Effector memory CD4-positive, alpha-beta T cell (primary cell): ENCODE data around the gene BSPRY.
"Not testable (repeated sequence)": the region's sequence is repeated elsewhere in the genome, so short reads cannot be mapped to it uniquely, and the experiment has no call there.

Experiments used
- DNase-seq, 3 donors: peaks; one replicate each; pipeline ENCODE4 v3.0.0-alpha.2; 2020
- H3K27ac ChIP-seq: 2 replicates; pipeline ENCODE4 v1.7.0; 2013; ENCODE audit warnings: mild to moderate bottlenecking, low read length, moderate library complexity; ENCODE audit not compliant: insufficient read depth, poor library complexity, severe bottlenecking
- H3K27me3 ChIP-seq: replicated peaks from 2 replicates; pipeline ENCODE4 v1.7.0; 2013; ENCODE audit warnings: mild to moderate bottlenecking, low read length; ENCODE audit not compliant: insufficient read depth, control insufficient read depth, poor library complexity, severe bottlenecking
- H3K36me3 ChIP-seq: 2 replicates; pipeline ENCODE4 v1.7.0; 2013; ENCODE audit warnings: mild to moderate bottlenecking, low read length, moderate library complexity; ENCODE audit not compliant: control insufficient read depth, insufficient read depth
- H3K4me1 ChIP-seq: 2 replicates; pipeline ENCODE4 v1.7.0; 2013; ENCODE audit warnings: low read length, mild to moderate bottlenecking; ENCODE audit not compliant: control insufficient read depth, insufficient read depth, poor library complexity, severe bottlenecking
- H3K4me3 ChIP-seq: 2 replicates; pipeline ENCODE4 v1.7.0; 2013; ENCODE audit warnings: low read length, low read depth, mild to moderate bottlenecking; ENCODE audit not compliant: insufficient read depth, poor library complexity, severe bottlenecking
- H3K9me3 ChIP-seq: 2 replicates; pipeline ENCODE4 v1.7.0; 2013; ENCODE audit warnings: mild to moderate bottlenecking, low read length, moderate library complexity; ENCODE audit not compliant: control insufficient read depth

Gene BSPRY

DNA sequence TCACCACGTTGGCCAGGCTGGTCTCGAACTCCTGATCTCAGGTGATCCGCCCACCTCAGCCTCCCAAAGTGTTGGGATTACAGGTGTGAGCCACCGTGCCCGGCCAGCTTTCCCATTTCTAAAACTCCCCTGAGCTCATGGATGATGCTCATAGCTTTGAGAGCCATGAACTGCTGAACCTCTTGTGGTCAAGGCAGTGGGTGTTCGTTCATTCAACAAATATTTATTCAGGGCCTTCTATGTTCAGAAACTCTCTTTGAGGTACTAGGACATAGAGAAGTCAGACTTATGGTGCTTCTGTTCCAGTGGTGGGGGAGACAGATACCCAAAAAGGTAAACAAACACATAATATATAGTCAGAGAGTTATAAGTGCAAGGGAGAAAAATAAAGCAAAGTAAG is 2.7 kb downstream of the BSPRY start:
- no peak overlapping the region for H3K4me3 ChIP-seq
- no peaks in the 10 kb centered on the region for H3K9me3 ChIP-seq
- no peaks in the 10 kb centered on the region for H3K36me3 ChIP-seq
- no peak overlapping the region for H3K27ac ChIP-seq
- peaks cover 4% of the 10 kb centered on the region for H3K4me1 ChIP-seq
- DNase-seq: no peak
- peaks cover 18% of the 10 kb centered on the region for H3K27me3 ChIP-seq

DNA sequence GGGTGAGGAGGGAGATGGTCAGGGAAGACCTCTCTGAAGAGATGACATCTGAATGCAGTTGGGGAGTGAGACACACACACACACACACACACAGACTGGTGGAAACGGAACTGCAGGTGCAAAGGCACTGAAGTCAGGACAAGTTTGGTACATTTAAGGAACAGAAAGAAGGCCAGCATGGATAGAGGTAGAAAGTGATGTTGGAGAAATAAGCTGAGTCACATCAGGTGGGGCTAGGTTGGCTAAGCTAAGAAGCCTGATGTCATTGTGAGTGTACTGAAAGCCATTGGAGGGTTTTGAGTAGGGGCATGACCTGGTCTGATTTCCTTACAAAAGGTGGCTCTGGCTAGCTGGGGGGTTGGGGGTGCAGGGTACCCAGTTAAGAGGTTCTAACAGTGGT is 3.1 kb downstream of the BSPRY start:
- Histone ChIP-seq H3K36me3 (no peaks in the 10 kb centered on the region), H3K4me1 (peaks cover 4% of the 10 kb centered on the region), H3K4me3 (no peak overlapping the region), H3K27me3 (peaks cover 17% of the 10 kb centered on the region), H3K27ac (no peak overlapping the region), H3K9me3 (no peaks in the 10 kb centered on the region)
- no peak for DNase-seq

DNA sequence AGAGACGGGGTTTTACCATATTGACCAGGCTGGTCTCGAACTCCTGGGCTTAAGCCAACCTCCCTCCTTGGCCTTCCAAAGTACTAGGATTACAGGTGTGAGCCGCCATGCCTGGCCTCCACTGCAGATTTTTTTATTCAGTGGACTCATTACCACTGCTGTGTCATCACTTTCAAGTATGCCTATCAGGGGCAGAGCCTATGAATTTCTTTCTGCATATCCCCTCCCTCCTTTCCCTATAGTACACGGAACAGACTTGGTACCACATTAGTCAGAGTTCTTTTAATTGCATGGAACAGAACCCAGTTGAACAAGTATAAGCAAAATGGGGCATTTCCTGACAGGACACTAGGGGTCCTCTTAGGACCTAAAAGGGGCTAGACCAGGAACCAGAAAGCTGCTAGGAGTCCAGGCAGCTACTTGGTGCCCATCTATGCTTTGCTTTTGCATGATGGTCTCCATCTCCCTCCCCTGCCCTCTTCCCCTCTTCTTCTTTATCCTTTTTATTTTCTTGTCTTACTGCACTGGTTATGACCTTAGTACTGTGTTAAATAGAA is 5.8 kb downstream of the BSPRY start:
- no peaks in the 10 kb centered on the region for H3K36me3 ChIP-seq
- no peak for DNase-seq
- H3K27ac ChIP-seq: no peak overlapping the region
- no peak overlapping the region for H3K4me3 ChIP-seq
- H3K9me3 ChIP-seq: no peaks in the 10 kb centered on the region
- H3K27me3 ChIP-seq: peaks cover 12% of the 10 kb centered on the region
- H3K4me1 ChIP-seq: no peaks in the 10 kb centered on the region

DNA sequence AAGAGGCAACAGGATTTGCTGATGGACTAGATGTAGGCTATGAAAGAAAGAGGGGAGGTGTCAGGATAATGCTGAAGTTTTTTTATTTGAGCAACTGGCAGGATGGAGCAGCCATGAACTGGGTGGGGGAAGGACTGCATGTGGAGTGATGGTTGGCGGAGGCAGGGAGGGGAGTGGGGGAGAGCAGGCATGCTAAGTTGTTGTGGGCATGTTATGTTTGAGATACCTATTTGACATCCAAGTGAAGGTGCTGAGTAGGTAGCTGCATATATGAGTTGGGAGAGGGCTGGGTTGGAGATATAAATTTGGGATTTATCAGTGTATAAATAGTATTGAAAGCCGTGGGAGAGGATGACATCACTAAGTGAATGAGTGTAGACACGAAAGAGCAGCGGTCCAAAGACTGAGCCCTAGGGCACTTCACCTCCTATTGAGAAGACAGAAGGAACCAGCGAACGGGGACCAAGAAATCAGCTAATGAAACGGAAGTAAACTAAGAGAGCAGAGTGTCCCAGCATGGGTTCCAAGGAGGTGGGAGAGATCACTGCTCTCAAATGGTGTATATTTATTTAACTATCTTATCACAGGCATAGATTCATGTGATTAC is 7.4 kb downstream of the BSPRY start:
- Histone ChIP-seq H3K27me3 (no peaks in the 10 kb centered on the region), H3K9me3 (no peaks in the 10 kb centered on the region), H3K27ac (no peak overlapping the region), H3K4me3 (no peak overlapping the region), H3K36me3 (no peaks in the 10 kb centered on the region), H3K4me1 (no peaks in the 10 kb centered on the region)
- no peak for DNase-seq

DNA sequence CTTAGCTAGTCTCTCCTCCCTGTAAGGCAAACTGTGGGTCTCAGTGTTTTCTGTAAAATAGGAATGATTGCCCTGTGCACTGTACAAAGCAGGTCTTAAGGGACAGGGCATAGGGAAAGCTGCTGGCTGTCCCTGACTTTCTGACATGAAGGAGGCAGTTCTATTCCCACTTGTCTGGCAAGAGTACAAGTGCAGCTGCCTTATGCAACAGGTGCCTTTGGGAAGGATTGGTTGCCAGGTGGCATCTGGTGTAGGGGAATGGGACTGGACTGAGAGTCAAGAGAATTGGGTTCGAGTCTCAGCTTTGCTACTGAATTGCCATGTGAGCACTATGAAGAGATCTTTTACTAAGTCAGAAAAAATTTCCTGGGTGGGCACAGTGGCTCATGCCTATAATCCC is 10.0 kb downstream of the BSPRY start:
- H3K36me3 ChIP-seq: no peaks in the 10 kb centered on the region

DNA sequence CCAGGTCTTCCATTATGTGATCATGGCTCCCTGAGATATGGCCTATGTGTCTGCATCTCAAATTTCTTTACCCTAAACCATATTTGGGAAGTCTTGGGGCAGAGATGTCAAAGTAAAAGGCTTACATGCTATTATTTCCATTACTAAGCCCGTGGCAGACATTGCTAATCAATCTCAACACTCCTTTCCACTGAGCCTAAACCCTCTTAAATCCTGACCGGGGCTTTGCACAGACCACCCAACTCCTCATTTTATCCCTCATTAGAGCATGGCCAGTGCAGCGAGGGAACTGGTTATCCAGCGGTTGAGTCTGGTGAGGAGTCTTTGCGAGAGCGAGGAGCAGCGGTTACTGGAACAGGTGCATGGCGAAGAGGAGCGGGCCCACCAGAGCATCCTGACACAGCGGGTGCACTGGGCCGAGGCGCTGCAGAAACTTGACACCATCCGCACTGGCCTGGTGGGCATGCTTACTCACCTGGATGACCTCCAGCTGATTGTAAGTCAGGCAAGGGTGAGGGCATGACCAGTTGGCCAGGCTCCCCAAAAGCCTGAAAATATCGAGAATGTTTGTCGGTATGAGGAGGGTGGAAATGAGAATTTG is 11.0 kb downstream of the BSPRY start:
- no peaks in the 10 kb centered on the region for H3K4me1 ChIP-seq
- no peaks in the 10 kb centered on the region for H3K9me3 ChIP-seq
- H3K4me3 ChIP-seq: no peak overlapping the region
- no peak overlapping the region for H3K27ac ChIP-seq
- H3K36me3 ChIP-seq: no peaks in the 10 kb centered on the region
- H3K27me3 ChIP-seq: no peaks in the 10 kb centered on the region
- no peak for DNase-seq

More for the DNA sequence above, 10.0 kb downstream of the BSPRY start:
- Histone ChIP-seq H3K27ac (no peak overlapping the region), H3K27me3 (no peaks in the 10 kb centered on the region), H3K4me1 (no peaks in the 10 kb centered on the region), H3K4me3 (no peak overlapping the region), H3K9me3 (no peaks in the 10 kb centered on the region)
- DNase-seq: no peak

DNA sequence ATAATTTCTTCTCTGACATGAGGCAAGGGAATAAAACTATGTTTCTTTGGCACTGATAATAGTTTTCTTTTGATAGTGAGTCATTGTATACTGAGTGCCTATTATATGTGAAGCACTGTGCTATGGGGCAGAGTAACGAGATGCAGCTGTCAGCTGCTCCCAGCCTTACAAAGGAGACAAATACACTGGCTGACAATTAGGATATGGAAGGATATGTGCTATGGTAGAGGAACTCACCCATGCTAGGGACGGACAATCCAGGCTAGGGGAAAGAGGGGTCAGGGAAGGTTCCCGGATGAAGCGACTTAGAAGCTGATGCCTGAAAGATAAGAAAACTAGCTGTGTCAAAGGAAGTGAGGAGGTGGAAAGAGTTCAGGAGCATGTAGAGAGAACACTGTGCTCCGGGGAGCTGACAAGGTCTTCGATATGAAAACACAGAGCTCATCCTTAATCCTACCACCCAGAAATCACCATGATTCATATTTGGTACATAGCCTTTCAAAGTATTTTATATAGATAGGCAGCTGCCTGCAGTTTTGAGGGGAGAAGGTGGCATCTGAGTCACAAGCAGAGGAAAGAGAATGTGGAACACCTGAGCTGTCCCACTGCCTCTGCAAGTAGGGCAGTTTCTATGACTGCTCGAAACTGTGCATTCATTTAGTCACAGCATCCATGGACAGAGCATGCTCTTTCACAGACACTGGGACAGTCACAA is 12.1 kb downstream of the BSPRY start:
- Histone ChIP-seq H3K27me3 (no peaks in the 10 kb centered on the region), H3K4me1 (no peaks in the 10 kb centered on the region), H3K36me3 (no peaks in the 10 kb centered on the region), H3K27ac (no peak overlapping the region), H3K4me3 (no peak overlapping the region), H3K9me3 (no peaks in the 10 kb centered on the region)
- DNase-seq: no peak

DNA sequence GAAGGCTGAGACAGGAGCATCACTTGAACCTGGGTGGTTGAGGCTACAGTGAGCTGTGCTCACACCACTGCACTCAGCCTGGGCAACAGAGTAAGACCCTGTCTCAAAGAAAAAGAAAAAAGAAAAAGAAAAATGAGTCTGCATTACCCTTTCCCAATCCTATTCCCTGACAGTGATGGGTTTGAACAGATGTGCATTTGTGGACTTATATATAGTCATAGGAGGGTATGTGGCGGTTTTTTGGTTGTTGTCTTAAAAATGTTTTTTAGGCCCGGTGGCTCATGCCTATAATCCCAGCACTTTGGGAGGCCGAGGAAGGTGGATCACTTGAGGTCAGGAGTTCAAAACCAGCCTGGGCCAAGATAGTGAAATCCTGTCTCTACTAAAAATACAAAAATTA is 14.0 kb downstream of the BSPRY start:
- Histone ChIP-seq H3K36me3 (no peaks in the 10 kb centered on the region), H3K27ac (no peak overlapping the region), H3K4me1 (no peaks in the 10 kb centered on the region), H3K4me3 (no peak overlapping the region), H3K27me3 (no peaks in the 10 kb centered on the region), H3K9me3 (no peaks in the 10 kb centered on the region)
- DNase-seq: no peak

DNA sequence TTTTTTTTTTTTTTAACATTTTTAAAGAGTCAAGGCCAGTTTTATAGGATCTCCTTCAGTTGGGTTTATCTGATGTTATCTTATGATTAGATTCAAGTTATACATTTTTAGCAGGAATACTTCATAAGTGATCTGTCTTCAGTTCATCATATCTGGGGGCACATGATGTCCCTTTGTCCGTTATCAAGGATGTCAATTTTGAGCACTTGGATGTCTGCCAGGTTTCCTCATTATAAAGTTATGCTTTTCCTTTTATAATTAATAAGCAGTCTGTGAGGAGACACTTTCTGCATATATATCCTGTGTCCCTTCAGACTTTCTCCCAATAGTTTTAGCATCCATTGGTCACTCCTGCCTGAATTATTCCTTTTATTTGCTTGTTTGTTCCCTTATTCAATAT is 15.6 kb downstream of the BSPRY start:
- H3K27me3 ChIP-seq: no peaks in the 10 kb centered on the region
- H3K27ac ChIP-seq: no peak overlapping the region
- DNase-seq: no peak
- no peaks in the 10 kb centered on the region for H3K36me3 ChIP-seq
- H3K9me3 ChIP-seq: no peaks in the 10 kb centered on the region
- H3K4me1 ChIP-seq: no peaks in the 10 kb centered on the region
- H3K4me3 ChIP-seq: no peak overlapping the region

DNA sequence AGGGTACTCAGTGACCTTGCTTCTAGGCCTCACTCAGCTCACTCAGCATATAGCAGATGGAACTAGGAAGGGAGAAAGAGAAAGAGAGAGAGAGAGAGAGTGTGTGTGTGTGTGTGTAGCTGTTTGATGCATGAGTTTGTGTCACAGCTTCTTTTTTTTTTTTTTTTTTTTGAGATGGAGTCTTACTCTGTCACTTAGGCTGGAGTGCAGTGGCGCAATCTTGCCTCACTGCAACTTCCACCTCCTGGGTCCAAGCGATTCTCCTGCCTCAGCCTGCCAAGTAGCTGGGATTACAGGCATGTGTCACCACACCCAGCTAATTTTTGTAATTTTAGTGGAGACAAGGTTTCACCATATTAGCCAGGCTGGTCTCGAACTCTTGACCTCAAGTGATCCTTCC is 16.3 kb downstream of the BSPRY start:
- not testable (repeated sequence) for DNase-seq, H3K4me1 ChIP-seq, H3K36me3 ChIP-seq, H3K4me3 ChIP-seq, H3K9me3 ChIP-seq, H3K27ac ChIP-seq, H3K27me3 ChIP-seq
